Measurements from ENCODE around the gene SDCCAG8. TPM values are rescaled to one million over a fixed set of nuclear protein-coding genes. Genes with fewer than 3 reads are reported as not detected.
A peak's percentile ranks its signal among the peaks of the same experiment; 100 is the strongest.

Gene SDCCAG8
- total RNA-seq, 3 donors from 2014 or later (not counting 1 experiment from before 2014, with no cell fraction given) = 17.8 to 28.3 (median 21.2) TPM

- H3K4me3 ChIP-seq (ENCODE audit: low read length) = no peak overlapping the region
- no peaks in the 10 kb centered on the region for H3K36me3 ChIP-seq (ENCODE audit: control insufficient read depth, insufficient read depth, low read length)
- Mint-ChIP-seq H3K4me1 (peaks cover 8 to 11% of the 10 kb centered on the region in 2 donors), H3K9me3 (no peaks in the 10 kb centered on the region), H3K27me3 (ENCODE audit: low read depth in 2 of 2) (no peaks in the 10 kb centered on the region), H3K36me3 (no peaks in the 10 kb centered on the region), H3K27ac (no peak overlapping the region), H3K4me3 (no peak overlapping the region)
- 66% methylated on average over 3 of the region's 3 CpGs for WGBS (ENCODE audit: insufficient coverage)
- H3K4me1 ChIP-seq (ENCODE audit: control insufficient read depth, insufficient read depth, low read length) = no peaks in the 10 kb centered on the region
- intact Hi-C loops (cut with micrococcal nuclease) = loop anchor here (10.0 kb wide), 1 partner anchor 803 kb away; no protein-coding TSS in a partner anchor
- H3K9me3 ChIP-seq (ENCODE audit: control insufficient read depth, insufficient read depth, low read length) = no peaks in the 10 kb centered on the region
- no peaks in the 10 kb centered on the region for H3K27me3 ChIP-seq (ENCODE audit: control insufficient read depth, insufficient read depth, low read length)
- no peak overlapping the region for H3K27ac ChIP-seq (ENCODE audit: low read length)
- no peak for DNase-seq
- TF ChIP-seq, protein P1, sequence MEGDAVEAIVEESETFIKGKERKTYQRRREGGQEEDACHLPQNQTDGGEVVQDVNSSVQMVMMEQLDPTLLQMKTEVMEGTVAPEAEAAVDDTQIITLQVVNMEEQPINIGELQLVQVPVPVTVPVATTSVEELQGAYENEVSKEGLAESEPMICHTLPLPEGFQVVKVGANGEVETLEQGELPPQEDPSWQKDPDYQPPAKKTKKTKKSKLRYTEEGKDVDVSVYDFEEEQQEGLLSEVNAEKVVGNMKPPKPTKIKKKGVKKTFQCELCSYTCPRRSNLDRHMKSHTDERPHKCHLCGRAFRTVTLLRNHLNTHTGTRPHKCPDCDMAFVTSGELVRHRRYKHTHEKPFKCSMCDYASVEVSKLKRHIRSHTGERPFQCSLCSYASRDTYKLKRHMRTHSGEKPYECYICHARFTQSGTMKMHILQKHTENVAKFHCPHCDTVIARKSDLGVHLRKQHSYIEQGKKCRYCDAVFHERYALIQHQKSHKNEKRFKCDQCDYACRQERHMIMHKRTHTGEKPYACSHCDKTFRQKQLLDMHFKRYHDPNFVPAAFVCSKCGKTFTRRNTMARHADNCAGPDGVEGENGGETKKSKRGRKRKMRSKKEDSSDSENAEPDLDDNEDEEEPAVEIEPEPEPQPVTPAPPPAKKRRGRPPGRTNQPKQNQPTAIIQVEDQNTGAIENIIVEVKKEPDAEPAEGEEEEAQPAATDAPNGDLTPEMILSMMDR (IDR thresholded peaks at IDR 0.05) = no peak
- no peak for ATAC-seq
Measured at GRCh38 chr1:243471754-243472745, 216.2 kb downstream of the SDCCAG8 start.

DNA sequence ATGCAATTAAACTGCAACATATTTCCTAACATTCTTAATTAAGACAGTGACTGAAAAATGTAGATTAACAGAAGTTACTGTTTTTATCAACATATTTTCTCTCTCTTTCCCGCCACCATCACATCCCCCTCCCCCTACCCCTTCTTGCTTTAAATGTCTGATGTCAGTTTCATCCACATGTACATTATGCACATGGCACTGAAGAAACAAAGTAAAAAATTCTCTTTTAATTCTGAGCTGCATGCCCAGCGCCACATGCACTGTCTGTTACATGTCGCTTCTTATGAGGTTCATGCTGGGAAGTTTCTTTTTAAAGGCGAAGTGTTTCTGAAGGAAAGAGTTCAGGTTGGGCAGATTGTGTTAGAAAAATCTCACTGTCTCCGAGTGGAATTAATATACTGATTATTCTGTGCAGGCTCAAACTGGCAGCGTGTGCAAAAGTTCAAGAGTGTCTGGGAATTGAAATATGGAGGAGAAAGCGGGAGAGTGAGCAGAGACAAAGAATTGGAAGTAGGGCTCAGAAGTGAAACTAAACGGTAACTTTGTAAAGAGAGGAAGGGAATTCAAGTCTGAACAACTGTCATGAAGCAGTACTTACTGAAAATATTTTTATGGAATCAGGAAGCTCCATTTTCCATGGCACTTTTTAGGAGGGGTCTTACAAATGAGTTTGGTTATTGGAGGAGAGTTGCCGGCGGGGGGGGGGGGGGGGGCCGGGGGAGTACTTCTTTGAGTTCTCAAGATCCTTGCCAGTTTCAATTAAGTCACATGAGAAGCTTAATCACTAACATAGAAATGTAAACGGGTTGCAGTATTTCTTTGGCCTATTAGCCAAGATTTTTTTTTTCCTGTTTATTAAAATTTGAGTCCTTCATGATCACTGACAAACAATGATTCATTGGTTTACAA lies 217.6 kb downstream of the SDCCAG8 start:
- no peak overlapping the region for H3K27ac ChIP-seq (ENCODE audit: low read length)
- no peaks in the 10 kb centered on the region for H3K36me3 Mint-ChIP-seq
- ATAC-seq (peak in 1 of 3 donors; percentile 46), DNase-seq (no peak)
- peak overlapping the region; percentile 33 to 76 for H3K27ac Mint-ChIP-seq
- no peaks in the 10 kb centered on the region for H3K27me3 Mint-ChIP-seq (ENCODE audit: low read depth in 2 of 2)
- H3K4me3 ChIP-seq (ENCODE audit: low read length) = peak overlapping the region; percentile 34
- H3K4me3 Mint-ChIP-seq = peak overlapping the region; percentile 94
- peaks cover 8 to 11% of the 10 kb centered on the region in 2 donors for H3K4me1 Mint-ChIP-seq
- no peaks in the 10 kb centered on the region for H3K36me3 ChIP-seq (ENCODE audit: control insufficient read depth, insufficient read depth, low read length)
- no peaks in the 10 kb centered on the region for H3K9me3 ChIP-seq (ENCODE audit: control insufficient read depth, insufficient read depth, low read length)
- TF ChIP-seq, protein P1 (IDR thresholded peaks at IDR 0.05) = no peak
- H3K9me3 Mint-ChIP-seq = no peaks in the 10 kb centered on the region
- intact Hi-C loops (cut with micrococcal nuclease) = loop anchor here (10.0 kb wide), 1 partner anchor 801 kb away; no protein-coding TSS in a partner anchor
- 30% methylated on average over 8 of the region's 12 CpGs for WGBS (ENCODE audit: insufficient coverage)
- H3K27me3 ChIP-seq (ENCODE audit: control insufficient read depth, insufficient read depth, low read length) = no peaks in the 10 kb centered on the region
- H3K4me1 ChIP-seq (ENCODE audit: control insufficient read depth, insufficient read depth, low read length) = no peaks in the 10 kb centered on the region

GRCh38 chr1:243474136-243474881 lies 218.5 kb downstream of the SDCCAG8 start:
- TF ChIP-seq, protein P1 (IDR thresholded peaks at IDR 0.05) = no peak
- ATAC-seq = no peak
- no peaks in the 10 kb centered on the region for H3K36me3 Mint-ChIP-seq
- H3K27me3 Mint-ChIP-seq (ENCODE audit: low read depth in 2 of 2) = no peaks in the 10 kb centered on the region
- no peak for DNase-seq
- Histone ChIP-seq H3K27ac (ENCODE audit: low read length) (no peak overlapping the region), H3K4me3 (ENCODE audit: low read length) (no peak overlapping the region), H3K27me3 (ENCODE audit: control insufficient read depth, insufficient read depth, low read length) (no peaks in the 10 kb centered on the region), H3K9me3 (ENCODE audit: control insufficient read depth, insufficient read depth, low read length) (no peaks in the 10 kb centered on the region), H3K4me1 (ENCODE audit: control insufficient read depth, insufficient read depth, low read length) (no peaks in the 10 kb centered on the region), H3K36me3 (ENCODE audit: control insufficient read depth, insufficient read depth, low read length) (no peaks in the 10 kb centered on the region)
- intact Hi-C loops (cut with micrococcal nuclease) = loop anchor here (10.0 kb wide), 1 partner anchor 800 kb away; no protein-coding TSS in a partner anchor
- H3K4me3 Mint-ChIP-seq = peak overlapping the region; percentile 94
- H3K27ac Mint-ChIP-seq = peak overlapping the region in 1 of 2 donors; percentile 76
- WGBS (ENCODE audit: insufficient coverage) = 98% methylated on average over 55 of the region's 55 CpGs
- no peaks in the 10 kb centered on the region for H3K9me3 Mint-ChIP-seq
- peaks cover 8 to 11% of the 10 kb centered on the region in 2 donors for H3K4me1 Mint-ChIP-seq

Data from natural killer cell (primary cell).